MM.1S (cell line): ENCODE data around the gene OR2G2.

Experiments
- DNase-seq: peaks from one replicate; pipeline ENCODE4 v3.0.0-alpha.2; 2015
- H2AFZ ChIP-seq: fragments of 300-600 bp; sonication (generic); 2 replicates; pipeline ENCODE4 v1.6.0; 2016; ENCODE audit warnings: antibody characterized with exemption, low read length
- H3F3A ChIP-seq: fragments of 300-600 bp; sonication (generic); 2 replicates; pipeline ENCODE4 v1.6.1; 2016; ENCODE audit warnings: mild to moderate bottlenecking, antibody characterized with exemption, low read length, moderate library complexity, mixed read lengths; ENCODE audit not compliant: insufficient read depth
- H3K27ac ChIP-seq: fragments of 300-600 bp; sonication (generic); 2 replicates; pipeline ENCODE4 v1.5.1; 2016; ENCODE audit warnings: mild to moderate bottlenecking, low read length
- H3K27me3 ChIP-seq: fragments of 300-600 bp; sonication (generic); replicated peaks from 2 replicates; pipeline ENCODE4 v1.6.0; 2016; ENCODE audit warnings: low read length; ENCODE audit not compliant: insufficient read depth
- H3K36me3 ChIP-seq: fragments of 300-600 bp; sonication (generic); replicated peaks from 2 replicates; pipeline ENCODE4 v1.6.1; 2016; ENCODE audit warnings: mild to moderate bottlenecking, low read length, mixed read lengths; ENCODE audit not compliant: insufficient read depth
- H3K4me1 ChIP-seq: fragments of 300-600 bp; sonication (generic); 2 replicates; pipeline ENCODE4 v1.6.1; 2016; ENCODE audit warnings: low read length, mixed read lengths
- H3K4me2 ChIP-seq: fragments of 300-600 bp; sonication (generic); 2 replicates; pipeline ENCODE4 v1.6.0; 2016; ENCODE audit warnings: low read depth, low read length
- H3K4me3 ChIP-seq: fragments of 300-600 bp; sonication (generic); 2 replicates; pipeline ENCODE4 v1.5.1; 2016; ENCODE audit warnings: low read length, mixed read lengths
- H3K79me2 ChIP-seq: fragments of 300-600 bp; sonication (generic); 2 replicates; pipeline ENCODE4 v1.6.1; 2016; ENCODE audit warnings: mixed run types, low read length, mixed read lengths
- H3K9ac ChIP-seq: fragments of 300-600 bp; sonication (generic); 2 replicates; pipeline ENCODE4 v1.6.1; 2016; ENCODE audit warnings: low read length, mixed read lengths
- H3K9me2 ChIP-seq: fragments of 300-600 bp; sonication (generic); replicated peaks from 2 replicates; pipeline ENCODE4 v1.6.1; 2016; ENCODE audit warnings: mild to moderate bottlenecking, low read length, mixed read lengths; ENCODE audit not compliant: insufficient read depth
- H3K9me3 ChIP-seq: fragments of 300-600 bp; sonication (generic); replicated peaks from 2 replicates; pipeline ENCODE4 v1.6.1; 2016; ENCODE audit warnings: mild to moderate bottlenecking, low read length, mixed read lengths; ENCODE audit not compliant: insufficient read depth
- H4K20me1 ChIP-seq: fragments of 300-600 bp; sonication (generic); 2 replicates; pipeline ENCODE4 v1.6.1; 2016; ENCODE audit warnings: mild to moderate bottlenecking, low read length, moderate library complexity, mixed read lengths; ENCODE audit not compliant: insufficient read depth
- CTCF ChIP-seq: fragments of 300-600 bp; sonication (generic); IDR thresholded peaks from 2 replicates; pipeline ENCODE4 v1.5.1; 2016; ENCODE audit warnings: antibody characterized with exemption, low read length, mixed read lengths
- EZH2 ChIP-seq: fragments of 300-600 bp; sonication (generic); optimal IDR thresholded peaks from 2 replicates; pipeline ENCODE3; 2017; ENCODE audit warnings: low read depth, mild to moderate bottlenecking, antibody characterized with exemption, low read length, mixed read lengths
- EZH2phosphoT487 ChIP-seq: fragments of 300-600 bp; sonication (generic); IDR thresholded peaks from 2 replicates; pipeline ENCODE4 v1.6.1; 2018; ENCODE audit warnings: antibody characterized with exemption, low read length

OR2G2 gene

DNA sequence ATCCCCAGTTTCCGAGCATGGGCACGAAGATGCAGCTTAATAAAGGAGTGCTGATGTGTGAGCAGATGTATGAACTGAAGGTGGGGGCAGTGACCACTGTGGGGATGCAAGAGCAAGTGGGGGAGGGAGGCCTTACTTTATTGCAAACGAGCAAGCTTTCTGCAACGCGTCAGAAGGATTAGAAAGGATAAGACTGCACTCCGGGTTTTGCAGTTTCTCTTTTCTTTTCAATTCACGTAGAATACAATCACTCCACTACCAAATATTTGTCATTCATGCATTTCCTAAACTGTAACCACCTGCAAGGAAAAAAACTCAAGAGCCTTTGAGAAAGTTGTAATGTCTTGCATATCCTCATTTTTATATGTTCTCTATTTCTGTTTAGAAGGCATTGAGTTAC, 47.6 kb upstream of the OR2G2 start:
- Histone ChIP-seq H4K20me1 (no peaks in the 10 kb centered on the region), H3K27ac (no peak overlapping the region), H3K79me2 (no peaks in the 10 kb centered on the region), H3K27me3 (no peaks in the 10 kb centered on the region), H3F3A (no peaks in the 10 kb centered on the region), H3K9ac (no peak overlapping the region), H3K4me1 (no peaks in the 10 kb centered on the region), H3K9me3 (no peaks in the 10 kb centered on the region), H3K4me3 (peak overlapping the region; percentile 16), H3K9me2 (no peaks in the 10 kb centered on the region), H2AFZ (peak overlapping the region; percentile 43), H3K36me3 (no peaks in the 10 kb centered on the region), H3K4me2 (peak overlapping the region; percentile 35)
- peak; percentile 77 for DNase-seq
- TF ChIP-seq CTCF (no peak), EZH2phosphoT487 (no peak), EZH2 (no peak)

GRCh38 chr1:247542811-247543210, 45.3 kb upstream of the OR2G2 start:
- no peaks in the 10 kb centered on the region for H3K9me3 ChIP-seq
- no peak overlapping the region for H3K9ac ChIP-seq
- no peaks in the 10 kb centered on the region for H3K36me3 ChIP-seq
- TF ChIP-seq CTCF: no peak
- no peak for TF ChIP-seq EZH2phosphoT487
- no peak for TF ChIP-seq EZH2
- no peaks in the 10 kb centered on the region for H3F3A ChIP-seq
- no peaks in the 10 kb centered on the region for H3K79me2 ChIP-seq
- H3K4me1 ChIP-seq: no peaks in the 10 kb centered on the region
- no peak overlapping the region for H2AFZ ChIP-seq
- H3K9me2 ChIP-seq: no peaks in the 10 kb centered on the region
- H3K4me2 ChIP-seq: no peak overlapping the region
- no peak overlapping the region for H3K27ac ChIP-seq
- DNase-seq: no peak
- H3K27me3 ChIP-seq: no peaks in the 10 kb centered on the region
- no peak overlapping the region for H3K4me3 ChIP-seq
- no peaks in the 10 kb centered on the region for H4K20me1 ChIP-seq

GRCh38 chr1:247548092-247548491, 40.1 kb upstream of the OR2G2 start:
- H3K27ac ChIP-seq: no peak overlapping the region
- no peak for DNase-seq
- no peak overlapping the region for H2AFZ ChIP-seq
- no peaks in the 10 kb centered on the region for H3K36me3 ChIP-seq
- no peaks in the 10 kb centered on the region for H3K27me3 ChIP-seq
- TF ChIP-seq EZH2phosphoT487 (no peak), EZH2 (no peak), CTCF (no peak)
- H3K4me3 ChIP-seq: no peak overlapping the region
- no peak overlapping the region for H3K4me2 ChIP-seq
- H4K20me1 ChIP-seq: no peaks in the 10 kb centered on the region
- H3K9ac ChIP-seq: no peak overlapping the region
- no peaks in the 10 kb centered on the region for H3K79me2 ChIP-seq
- no peaks in the 10 kb centered on the region for H3K4me1 ChIP-seq
- no peaks in the 10 kb centered on the region for H3F3A ChIP-seq
- no peaks in the 10 kb centered on the region for H3K9me3 ChIP-seq
- no peaks in the 10 kb centered on the region for H3K9me2 ChIP-seq
